Calu3 (cell line): ENCODE measurements around the gene KCNH4. TPM values are rescaled to one million over a fixed set of nuclear protein-coding genes. Genes with fewer than 3 reads are reported as not detected.

Source experiments
- BruUV-seq: library from RNA; stranded (reverse); fragments of 400-500 nt; replicated peaks from 2 replicates; lab custom pipeline; 2021; lab: Mats Ljungman, UMichigan
- CTCF ChIA-PET: fragments of 300-600 bp; sonication (Branson Sonifier 250); formaldehyde crosslinking; loops from one replicate; lab custom pipeline; 2022; ENCODE audit warnings: antibody characterized with exemption; lab: Charles Lee
- DNase-seq: peaks from one replicate; pipeline ENCODE4 v3.0.0; 2022
- H3K27ac Mint-ChIP-seq: one replicate; pipeline ENCODE4 v1.8.0; 2022; ENCODE audit warnings: mixed read lengths; ENCODE audit not compliant: unreplicated experiment
- H3K27me3 Mint-ChIP-seq: one replicate; pipeline ENCODE4 v1.8.0; 2022; ENCODE audit warnings: mixed read lengths; ENCODE audit not compliant: unreplicated experiment
- H3K36me3 Mint-ChIP-seq: one replicate; pipeline ENCODE4 v1.8.0; 2022; ENCODE audit warnings: mild to moderate bottlenecking, moderate library complexity, mixed read lengths; ENCODE audit not compliant: insufficient read depth, unreplicated experiment
- H3K4me1 Mint-ChIP-seq: one replicate; pipeline ENCODE4 v1.8.0; 2022; ENCODE audit warnings: mild to moderate bottlenecking, low read depth, mixed read lengths; ENCODE audit not compliant: unreplicated experiment
- H3K4me3 Mint-ChIP-seq: one replicate; pipeline ENCODE4 v1.8.0; 2022; ENCODE audit warnings: mild to moderate bottlenecking, low read depth, moderate library complexity, mixed read lengths; ENCODE audit not compliant: unreplicated experiment
- H3K9me3 Mint-ChIP-seq: one replicate; pipeline ENCODE4 v1.8.0; 2022; ENCODE audit warnings: low read depth, mixed read lengths; ENCODE audit not compliant: unreplicated experiment
- CTCF ChIP-seq: fragments of 200-600 bp; IDR thresholded peaks from one replicate; pipeline ENCODE4 v1.8.0; 2022; ENCODE audit warnings: antibody characterized with exemption; ENCODE audit not compliant: unreplicated experiment
- intact Hi-C: fragments of 100-400 bp; cut with micrococcal nuclease; formaldehyde crosslinking; loops from one replicate; pipeline ENCODE4 v1.10.0; 2022; ENCODE audit not compliant: unreplicated experiment
- total RNA-seq: library from RNA; stranded (reverse); gene quantifications from 2 replicates; pipeline ENCODE4 v1.2.3, GENCODE V29; 2022

KCNH4 gene
- total RNA-seq, 1 experiment from 2014 or later: not detected

- no TSS peak for BruUV-seq
- intact Hi-C loops: loop anchor here (10.0 kb wide), 1 partner anchor 142 kb away; the partner anchor contains the start of gene STAT5B
- H3K4me1 Mint-ChIP-seq: peaks cover 57% of the 10 kb centered on the region
- H3K27ac Mint-ChIP-seq: peak overlapping the region; percentile 43
- H3K27me3 Mint-ChIP-seq: no peaks in the 10 kb centered on the region
- peaks cover 60% of the 10 kb centered on the region for H3K36me3 Mint-ChIP-seq
- CTCF ChIA-PET: interaction anchor here (0.6 to 1.1 kb wide), 3 partner anchors 11 to 332 kb away, joined by 3 to 6 read pairs (median 3); partner anchors contain the start of genes GHDC, HSPB9 and KAT2A
- peak; percentile 72 for DNase-seq
- TF ChIP-seq CTCF: no peak
- H3K4me3 Mint-ChIP-seq: peak overlapping the region; percentile 29
- no peaks in the 10 kb centered on the region for H3K9me3 Mint-ChIP-seq
These were observed 48.0 kb downstream of the KCNH4 start for GRCh38 chr17:42132941-42133340.

- intact Hi-C loops: loop anchor here (10.0 kb wide), 1 partner anchor 143 kb away; the partner anchor contains the start of gene STAT5B
- no peak for DNase-seq
- H3K9me3 Mint-ChIP-seq: no peaks in the 10 kb centered on the region
- H3K4me1 Mint-ChIP-seq: peaks cover 54% of the 10 kb centered on the region
- H3K27ac Mint-ChIP-seq: no peak overlapping the region
- no TSS peak for BruUV-seq
- TF ChIP-seq CTCF: no peak
- no peaks in the 10 kb centered on the region for H3K27me3 Mint-ChIP-seq
- H3K4me3 Mint-ChIP-seq: no peak overlapping the region
- H3K36me3 Mint-ChIP-seq: peaks cover 62% of the 10 kb centered on the region
- CTCF ChIA-PET: interaction anchor here (0.7 to 1.1 kb wide), 2 partner anchors 10 to 62 kb away, joined by 3 read pairs; partner anchors contain the start of genes GHDC, HSPB9 and KAT2A
These were observed 48.9 kb downstream of the KCNH4 start for GRCh38 chr17:42131981-42132432.

- no TSS peak for BruUV-seq
- H3K36me3 Mint-ChIP-seq: peaks cover 62% of the 10 kb centered on the region
- no peak for DNase-seq
- TF ChIP-seq CTCF: no peak
- H3K9me3 Mint-ChIP-seq: no peaks in the 10 kb centered on the region
- intact Hi-C loops: loop anchor here (10.0 kb wide), 1 partner anchor 144 kb away; the partner anchor contains the start of gene STAT5B
- CTCF ChIA-PET: no interaction called here
- no peaks in the 10 kb centered on the region for H3K27me3 Mint-ChIP-seq
- H3K4me3 Mint-ChIP-seq: no peak overlapping the region
- no peak overlapping the region for H3K27ac Mint-ChIP-seq
- H3K4me1 Mint-ChIP-seq: peaks cover 47% of the 10 kb centered on the region
These were observed 49.7 kb downstream of the KCNH4 start for GRCh38 chr17:42131232-42131631.

- intact Hi-C loops: loop anchor here (10.0 kb wide), 1 partner anchor 144 kb away; the partner anchor contains the start of gene STAT5B
- TF ChIP-seq CTCF: no peak
- DNase-seq: no peak
- H3K9me3 Mint-ChIP-seq: no peaks in the 10 kb centered on the region
- H3K27ac Mint-ChIP-seq: no peak overlapping the region
- no peak overlapping the region for H3K4me3 Mint-ChIP-seq
- no TSS peak for BruUV-seq
- H3K36me3 Mint-ChIP-seq: peaks cover 62% of the 10 kb centered on the region
- peaks cover 39% of the 10 kb centered on the region for H3K4me1 Mint-ChIP-seq
- H3K27me3 Mint-ChIP-seq: no peaks in the 10 kb centered on the region
- CTCF ChIA-PET: interaction anchor here (0.6 kb wide), 1 partner anchor 274 kb away, joined by 7 read pairs; no protein-coding TSS in a partner anchor
These were observed 50.5 kb downstream of the KCNH4 start for GRCh38 chr17:42130310-42130936.
